NCI-H446 treated with DMSO at 0.1 percent for 48 hours (cell line): Measurements from ENCODE around the gene COX19.
A peak's percentile ranks its signal among the peaks of the same experiment; 100 is the strongest.

Source experiments
- DNase-seq: peaks from one replicate; lab custom pipeline; 2025; lab: John Stamatoyannopoulos, UW

Gene COX19

GRCh38 chr7:991729-992656 lies 16.6 kb upstream of the COX19 start:
- no peak for DNase-seq

GRCh38 chr7:990933-991728 lies 15.8 kb upstream of the COX19 start:
- DNase-seq: no peak

- DNase-seq: no peak
These were observed 15.1 kb upstream of the COX19 start for GRCh38 chr7:990352-990932.

GRCh38 chr7:988963-989529 lies 13.7 kb upstream of the COX19 start:
- no peak for DNase-seq

- no peak for DNase-seq
These were observed 13.1 kb upstream of the COX19 start for GRCh38 chr7:988426-988911.

GRCh38 chr7:987909-988308 lies 12.6 kb upstream of the COX19 start:
- no peak for DNase-seq

GRCh38 chr7:986766-987751 lies 11.7 kb upstream of the COX19 start:
- no peak for DNase-seq

- no peak for DNase-seq
These were observed 10.8 kb upstream of the COX19 start for GRCh38 chr7:985915-986741.

- DNase-seq: no peak
These were observed 9.7 kb upstream of the COX19 start for GRCh38 chr7:985127-985416.

- no peak for DNase-seq
These were observed 9.2 kb upstream of the COX19 start for GRCh38 chr7:984361-985126.

GRCh38 chr7:983616-984071 lies 8.3 kb upstream of the COX19 start:
- no peak for DNase-seq

- DNase-seq: no peak
These were observed 7.8 kb upstream of the COX19 start, which contains the start of gene CYP2W1 for GRCh38 chr7:983004-983615. TSS of gene CYP2W1 (plus strand) at chr7:983181. CDS start at chr7:983212, 31 bp downstream.

GRCh38 chr7:982511-983003 lies 7.2 kb upstream of the COX19 start:
- DNase-seq: no peak

GRCh38 chr7:981793-982510 lies 6.6 kb upstream of the COX19 start:
- DNase-seq: peak; percentile 68

- DNase-seq: no peak
These were observed 4.7 kb upstream of the COX19 start for GRCh38 chr7:979886-980571.

- DNase-seq: no peak
These were observed 3.8 kb upstream of the COX19 start for GRCh38 chr7:979151-979550.

- DNase-seq: no peak
These were observed 3.2 kb upstream of the COX19 start for GRCh38 chr7:978416-979091.
